DMS153 (cell line): ENCODE results near the gene CLTCL1.
"Not testable (repeated sequence)": the region's sequence is repeated elsewhere in the genome, so short reads cannot be mapped to it uniquely, and the experiment has no call there.

Experiments
- DNase-seq: peaks from one replicate; lab custom pipeline; 2025; lab: John Stamatoyannopoulos, UW

Gene CLTCL1

GRCh38 chr22:19290400-19291217 lies 910 bp downstream of the CLTCL1 start:
- DNase-seq, result no peak

- DNase-seq, result no peak
Observed at GRCh38 chr22:19289475-19290161, 1.9 kb downstream of the CLTCL1 start.

- DNase-seq, result no peak
Observed at GRCh38 chr22:19287889-19288288, 3.6 kb downstream of the CLTCL1 start.

GRCh38 chr22:19287076-19287707 lies 4.3 kb downstream of the CLTCL1 start:
- peak; percentile 75 for DNase-seq

GRCh38 chr22:19285831-19286230 lies 5.7 kb downstream of the CLTCL1 start:
- no peak for DNase-seq

- DNase-seq, result not testable (repeated sequence)
Observed at GRCh38 chr22:19279143-19279542, 12.4 kb downstream of the CLTCL1 start.

- no peak for DNase-seq
Observed at GRCh38 chr22:19277785-19278184, 13.7 kb downstream of the CLTCL1 start.

- DNase-seq, result no peak
Observed at GRCh38 chr22:19275919-19276600, 15.5 kb downstream of the CLTCL1 start.

GRCh38 chr22:19275513-19275912 lies 16.0 kb downstream of the CLTCL1 start:
- DNase-seq, result no peak

- no peak for DNase-seq
Observed at GRCh38 chr22:19275104-19275503, 16.4 kb downstream of the CLTCL1 start.

- DNase-seq, result no peak
Observed at GRCh38 chr22:19271856-19272535, 19.5 kb downstream of the CLTCL1 start.

- DNase-seq, result no peak
Observed at GRCh38 chr22:19271273-19271855, 20.2 kb downstream of the CLTCL1 start.

GRCh38 chr22:19270873-19271272 lies 20.6 kb downstream of the CLTCL1 start:
- no peak for DNase-seq

- DNase-seq, result no peak
Observed at GRCh38 chr22:19266547-19267086, 24.9 kb downstream of the CLTCL1 start.

- DNase-seq, result no peak
Observed at GRCh38 chr22:19265779-19266178, 25.7 kb downstream of the CLTCL1 start.

GRCh38 chr22:19260804-19261203 lies 30.7 kb downstream of the CLTCL1 start:
- no peak for DNase-seq

- DNase-seq, result no peak
Observed at GRCh38 chr22:19260194-19260593, 31.3 kb downstream of the CLTCL1 start.

- not testable (repeated sequence) for DNase-seq
Observed at GRCh38 chr22:19258968-19259288, 32.6 kb downstream of the CLTCL1 start.

GRCh38 chr22:19258371-19258770 lies 33.1 kb downstream of the CLTCL1 start:
- DNase-seq, result no peak

GRCh38 chr22:19256362-19256761 lies 35.2 kb downstream of the CLTCL1 start:
- not testable (repeated sequence) for DNase-seq

- DNase-seq, result no peak
Observed at GRCh38 chr22:19253143-19253542, 38.4 kb downstream of the CLTCL1 start.
